Kidney (tissue), 14 donors: Measurements from ENCODE around the gene GAB2. TPM values are rescaled to one million over a fixed set of nuclear protein-coding genes. Genes with fewer than 3 reads are reported as not detected.

ENCODE experiments used
- DNase-seq, 5 donors: peaks; one replicate each; pipeline ENCODE4 v3.0.0-alpha.2; 2013 to 2020
- FAIRE-seq: peaks from 2 replicates; lab custom pipeline; 2012; peaks lifted over from hg19 to GRCh38; lab: Jason Lieb, UNC
- H3K27ac ChIP-seq, 2 donors: one replicate each; pipeline ENCODE4 v1.7.0; 2013; ENCODE audit warnings: low read depth in 2 of 2, low read length in 2 of 2, inconsistent platforms in 1 of 2
- H3K27me3 ChIP-seq: one replicate; pipeline ENCODE4 v1.7.1; 2013; ENCODE audit warnings: low read length, inconsistent platforms; ENCODE audit not compliant: control insufficient read depth, insufficient read depth
- H3K36me3 ChIP-seq, 3 donors: one replicate each; pipeline versions ENCODE4 v1.7.0 to v1.7.1; 2013; ENCODE audit warnings: low read length in 3 of 3, control low read depth in 1 of 3, inconsistent platforms in 1 of 3; ENCODE audit not compliant: insufficient read depth in 3 of 3, control insufficient read depth in 2 of 3
- H3K4me1 ChIP-seq, 3 donors: one replicate each; pipeline versions ENCODE4 v1.7.0 to v1.7.1; 2013; ENCODE audit warnings: low read length in 3 of 3, inconsistent platforms in 1 of 3, low read depth in 1 of 3; ENCODE audit not compliant: control insufficient read depth in 2 of 3, insufficient read depth in 2 of 3
- H3K4me3 ChIP-seq, 3 donors: one replicate each; pipeline versions ENCODE4 v1.7.0 to v1.8.1; 2013; ENCODE audit warnings: low read length in 3 of 3, control low read depth in 1 of 3, inconsistent platforms in 1 of 3
- H3K9ac ChIP-seq, 3 donors: one replicate each; pipeline versions ENCODE4 v1.7.0 to v1.7.1; 2013; ENCODE audit warnings: low read length in 3 of 3, control low read depth in 1 of 3, inconsistent platforms in 1 of 3
- H3K9me3 ChIP-seq, 3 donors: one replicate each; pipeline versions ENCODE4 v1.7.0 to v1.7.1; 2013; ENCODE audit warnings: low read length in 3 of 3, control low read depth in 1 of 3, inconsistent platforms in 1 of 3; ENCODE audit not compliant: control insufficient read depth in 2 of 3, insufficient read depth in 1 of 3
- CTCF ChIP-seq: IDR thresholded peaks from 3 replicates; pipeline ENCODE4 v1.5.1; 2012; ENCODE audit warnings: mild to moderate bottlenecking, moderate library complexity, borderline replicate concordance; ENCODE audit not compliant: insufficient read depth; ENCODE audit errors: extremely low read depth
- intact Hi-C: fragments of 100-400 bp; cut with DNase I; formaldehyde crosslinking; loops from one replicate; pipeline ENCODE4 v1.11.1; 2022
- polyA plus RNA-seq: library from polyadenylated mRNA; stranded (reverse); fragments of 350-450 nt; fragmentation: Illumina TruSeq; extraction: RNeasy Lipid Tissue Mini Kit (QIAGEN cat#74804); gene quantifications from one replicate; pipeline ENCODE4 v1.2.3, GENCODE V29; 2014; ENCODE audit warnings: low read depth, low replicate concordance; ENCODE audit not compliant: insufficient read depth
- total RNA-seq: library from RNA; stranded (reverse); fragmentation: NEBNext Ultra II Directional; extraction: Animal tissue kit (Norgen Biotek cat#: 25700); gene quantifications from one replicate; pipeline ENCODE4 v1.2.1, GENCODE V29; 2021
- donor health status: control.
- donor health status: control.
- donor health status: control.
- donor health status: control.
- donor health status: control.
- donor health status: DM: yes; HTN: yes; CAD: no.
- donor health status: Normal renal cell carcinoma (clear cell type).

The GAB2 gene
- total and polyA plus RNA-seq, 2 donors from 2014 or later: 3.3 to 23.6 TPM

GRCh38 chr11:78341841-78342240 lies 75.8 kb downstream of the GAB2 start:
- Histone ChIP-seq H3K27me3 (no peaks in the 10 kb centered on the region), H3K36me3 (no peaks in the 10 kb centered on the region), H3K9ac (no peak overlapping the region), H3K4me1 (no peaks in the 10 kb centered on the region), H3K9me3 (no peaks in the 10 kb centered on the region), H3K4me3 (no peak overlapping the region), H3K27ac (no peak overlapping the region)
- DNase-seq (no peak), FAIRE-seq (no peak)
- intact Hi-C loops: no loop called here
- TF ChIP-seq CTCF: no peak

GRCh38 chr11:78340530-78340929 lies 77.1 kb downstream of the GAB2 start:
- intact Hi-C loops: no loop called here
- Histone ChIP-seq H3K27me3 (no peaks in the 10 kb centered on the region), H3K4me3 (no peak overlapping the region), H3K36me3 (no peaks in the 10 kb centered on the region), H3K27ac (no peak overlapping the region), H3K9me3 (no peaks in the 10 kb centered on the region), H3K4me1 (no peaks in the 10 kb centered on the region), H3K9ac (no peak overlapping the region)
- FAIRE-seq: no peak
- TF ChIP-seq CTCF: no peak
- no peak for DNase-seq

- FAIRE-seq: no peak
- intact Hi-C loops: no loop called here
Observed at GRCh38 chr11:78339945-78340344, 77.7 kb downstream of the GAB2 start.

More at GRCh38 chr11:78339945-78340344, 77.7 kb downstream of the GAB2 start:
- H3K27ac ChIP-seq: no peak overlapping the region
- H3K36me3 ChIP-seq: no peaks in the 10 kb centered on the region
- no peak for DNase-seq
- no peak overlapping the region for H3K9ac ChIP-seq
- no peaks in the 10 kb centered on the region for H3K27me3 ChIP-seq
- H3K9me3 ChIP-seq: no peaks in the 10 kb centered on the region
- H3K4me1 ChIP-seq: no peaks in the 10 kb centered on the region
- no peak for TF ChIP-seq CTCF
- no peak overlapping the region for H3K4me3 ChIP-seq
